CD4-positive, alpha-beta memory T cell (primary cell): ENCODE results near the gene ARAF. TPM values are rescaled to one million over a fixed set of nuclear protein-coding genes. Genes with fewer than 3 reads are reported as not detected.
"Not testable (repeated sequence)": the region's sequence is repeated elsewhere in the genome, so short reads cannot be mapped to it uniquely, and the experiment has no call there.

Experiments used
- CTCF ChIA-PET: fragments of 350-600 bp; sonication (Branson Sonifier 250); formaldehyde crosslinking; loops from one replicate; lab custom pipeline; 2021; ENCODE audit warnings: inconsistent platforms; ENCODE audit not compliant: partially characterized antibody; lab: Charles Lee
- POLR2A ChIA-PET: fragments of 350-600 bp; sonication (Branson Sonifier 250); formaldehyde crosslinking; loops from one replicate; lab custom pipeline; 2021; ENCODE audit not compliant: partially characterized antibody; lab: Charles Lee
- DNase-seq, 5 donors: peaks; one replicate each; pipeline versions ENCODE4 v3.0.0 to v3.0.0-alpha.2; 2020 to 2022; ENCODE audit warnings: mixed read lengths in 1 of 5
- H3K27ac ChIP-seq: one replicate; pipeline ENCODE4 v1.7.0; 2013; ENCODE audit warnings: low read depth, low read length
- H3K27me3 ChIP-seq: 2 replicates; pipeline ENCODE4 v1.7.0; 2013; ENCODE audit warnings: mild to moderate bottlenecking, low read length, moderate library complexity; ENCODE audit not compliant: insufficient read depth
- H3K36me3 ChIP-seq: 2 replicates; pipeline ENCODE4 v1.7.0; 2013; ENCODE audit warnings: mild to moderate bottlenecking, low read length, moderate library complexity; ENCODE audit not compliant: insufficient read depth
- H3K4me1 ChIP-seq: 2 replicates; pipeline ENCODE4 v1.7.0; 2013; ENCODE audit warnings: mild to moderate bottlenecking, low read length, moderate library complexity; ENCODE audit not compliant: insufficient read depth
- H3K4me3 ChIP-seq, 2 donors: one replicate each; pipeline ENCODE4 v1.7.0; 2013; ENCODE audit warnings: low read length in 2 of 2, mild to moderate bottlenecking in 1 of 2
- H3K9me3 ChIP-seq, 2 donors: one replicate each; pipeline ENCODE4 v1.7.0; 2013; ENCODE audit warnings: low read length in 2 of 2, control low read depth in 1 of 2; ENCODE audit not compliant: control insufficient read depth in 1 of 2
- H3K27ac Mint-ChIP-seq, 7 donors: one replicate each; pipeline ENCODE4 v1.8.0; 2020 to 2021; ENCODE audit warnings: mixed read lengths in 7 of 7, mild to moderate bottlenecking in 6 of 7, inconsistent platforms in 3 of 7, moderate library complexity in 3 of 7
- H3K27me3 Mint-ChIP-seq, 2 donors: one replicate each; pipeline ENCODE4 v1.8.0; 2020 to 2021; ENCODE audit warnings: mixed read lengths in 2 of 2
- H3K36me3 Mint-ChIP-seq, 2 donors: one replicate each; pipeline ENCODE4 v1.8.0; 2020 to 2021; ENCODE audit warnings: mixed read lengths in 2 of 2, inconsistent platforms in 1 of 2, mild to moderate bottlenecking in 1 of 2
- H3K4me1 Mint-ChIP-seq, 4 donors: one replicate each; pipeline ENCODE4 v1.8.0; 2020 to 2021; ENCODE audit warnings: mixed read lengths in 4 of 4, mild to moderate bottlenecking in 1 of 4
- H3K4me3 Mint-ChIP-seq, 8 donors: one replicate each; pipeline ENCODE4 v1.8.0; 2020 to 2021; ENCODE audit warnings: mixed read lengths in 8 of 8, mild to moderate bottlenecking in 7 of 8, moderate library complexity in 6 of 8, inconsistent platforms in 3 of 8
- H3K9me3 Mint-ChIP-seq, 8 donors: one replicate each; pipeline ENCODE4 v1.8.0; 2020 to 2021; ENCODE audit warnings: mixed read lengths in 8 of 8, mild to moderate bottlenecking in 5 of 8, inconsistent platforms in 3 of 8, moderate library complexity in 1 of 8
- intact Hi-C: fragments of 100-400 bp; cut with micrococcal nuclease; formaldehyde crosslinking; loops from one replicate; pipeline ENCODE4 v1.15.1; 2023
- polyA plus RNA-seq, 2 donors: library from polyadenylated mRNA; unstranded; fragments of 300-500 nt; fragmentation: Illumina TruSeq; gene quantifications; one replicate each; pipeline ENCODE4 v1.2.3, GENCODE V29; 2021
- total RNA-seq, 2 experiments: library from RNA; stranded (reverse); gene quantifications; one replicate each; pipeline ENCODE4 v1.2.3, GENCODE V29; 2021

ARAF gene
- total and polyA plus RNA-seq, 4 experiments from 2014 or later, result 49.7 to 111 (median 102) TPM

GRCh38 chrX:47596256-47596655 lies 35.3 kb downstream of the ARAF start:
- DNase-seq, result no peak

GRCh38 chrX:47597222-47597621 lies 36.2 kb downstream of the ARAF start:
- Mint-ChIP-seq H3K4me3 (no peak overlapping the region), H3K27ac (peak overlapping the region in 1 of 7 donors; percentile 82), H3K27me3 (no peaks in the 10 kb centered on the region), H3K36me3 (peaks cover 10 to 16% of the 10 kb centered on the region in 2 donors), H3K9me3 (peaks cover 0 to 49% (median 32%) of the 10 kb centered on the region in 8 donors), H3K4me1 (peaks cover 9 to 24% (median 14%) of the 10 kb centered on the region in 4 donors)
- intact Hi-C loops, result no loop called here
- Histone ChIP-seq H3K27me3 (no peaks in the 10 kb centered on the region), H3K4me3 (no peak overlapping the region), H3K27ac (no peak overlapping the region), H3K4me1 (peaks cover 19% of the 10 kb centered on the region), H3K36me3 (no peaks in the 10 kb centered on the region), H3K9me3 (peaks cover 0 to 3% of the 10 kb centered on the region in 2 donors)
- no peak for DNase-seq
- ChIA-PET POLR2A (interaction anchor here (2.3 to 4.1 kb wide), 2 partner anchors 15 to 40 kb away, joined by 11 to 42 read pairs; partner anchors contain the start of gene TIMP1), CTCF (interaction anchor here (1.5 kb wide), 1 partner anchor 31 kb away, joined by 4 read pairs; no protein-coding TSS in a partner anchor)

More at GRCh38 chrX:47596256-47596655, 35.3 kb downstream of the ARAF start:
- H3K27me3 Mint-ChIP-seq, result no peaks in the 10 kb centered on the region
- Histone ChIP-seq H3K4me1 (peaks cover 19% of the 10 kb centered on the region), H3K27me3 (no peaks in the 10 kb centered on the region), H3K36me3 (no peaks in the 10 kb centered on the region), H3K4me3 (no peak overlapping the region), H3K27ac (no peak overlapping the region), H3K9me3 (peaks cover 0 to 3% of the 10 kb centered on the region in 2 donors)
- intact Hi-C loops, result no loop called here
- peaks cover 9 to 24% (median 14%) of the 10 kb centered on the region in 4 donors for H3K4me1 Mint-ChIP-seq
- H3K27ac Mint-ChIP-seq, result peak overlapping the region in 5 of 7 donors; percentile 48 to 89 (median 55)
- peaks cover 0 to 45% (median 32%) of the 10 kb centered on the region in 8 donors for H3K9me3 Mint-ChIP-seq
- POLR2A ChIA-PET, result interaction anchor here (1.0 to 4.1 kb wide), 9 partner anchors 9 to 378 kb away, joined by 3 to 42 read pairs (median 6); partner anchors contain the start of genes CDK16, CFP, ELK1 and TIMP1
- CTCF ChIA-PET, result no interaction called here
- peaks cover 10 to 16% of the 10 kb centered on the region in 2 donors for H3K36me3 Mint-ChIP-seq
- H3K4me3 Mint-ChIP-seq, result peak overlapping the region in 4 of 8 donors; percentile 41 to 66 (median 56)

GRCh38 chrX:47603125-47603524 lies 42.1 kb downstream of the ARAF start:
- H3K36me3 ChIP-seq, H3K9me3 ChIP-seq, H3K27me3 ChIP-seq, H3K4me3 ChIP-seq, H3K4me3 Mint-ChIP-seq, H3K27me3 Mint-ChIP-seq, DNase-seq, H3K36me3 Mint-ChIP-seq, H3K4me1 Mint-ChIP-seq, H3K27ac ChIP-seq, POLR2A ChIA-PET, H3K4me1 ChIP-seq, H3K27ac Mint-ChIP-seq, CTCF ChIA-PET, intact Hi-C loops: not testable (repeated sequence)
- peaks cover 0 to 26% (median 14%) of the 10 kb centered on the region in 8 donors for H3K9me3 Mint-ChIP-seq

- Histone ChIP-seq H3K9me3 (no peaks in the 10 kb centered on the region), H3K4me1 (no peaks in the 10 kb centered on the region), H3K36me3 (no peaks in the 10 kb centered on the region), H3K27me3 (no peaks in the 10 kb centered on the region), H3K27ac (no peak overlapping the region), H3K4me3 (no peak overlapping the region)
- ChIA-PET POLR2A (no interaction called here), CTCF (no interaction called here)
- Mint-ChIP-seq H3K4me1 (peaks cover 0 to 4% (median under 1%) of the 10 kb centered on the region in 4 donors), H3K27ac (no peak overlapping the region), H3K9me3 (peaks cover 0 to 17% (median 6%) of the 10 kb centered on the region in 8 donors), H3K36me3 (no peaks in the 10 kb centered on the region), H3K4me3 (no peak overlapping the region), H3K27me3 (no peaks in the 10 kb centered on the region)
- DNase-seq, result no peak
- intact Hi-C loops, result no loop called here
These were observed 44.0 kb downstream of the ARAF start for GRCh38 chrX:47605024-47605423.

GRCh38 chrX:47607091-47607490 lies 46.1 kb downstream of the ARAF start:
- no peak for DNase-seq
- no peak overlapping the region for H3K4me3 Mint-ChIP-seq
- POLR2A ChIA-PET, result no interaction called here
- H3K27me3 Mint-ChIP-seq, result no peaks in the 10 kb centered on the region
- H3K9me3 ChIP-seq, result no peaks in the 10 kb centered on the region
- intact Hi-C loops, result no loop called here
- no peak overlapping the region for H3K27ac Mint-ChIP-seq
- H3K4me1 ChIP-seq, result no peaks in the 10 kb centered on the region
- no peak overlapping the region for H3K27ac ChIP-seq
- no peaks in the 10 kb centered on the region for H3K36me3 Mint-ChIP-seq
- peaks cover 0 to 4% (median under 1%) of the 10 kb centered on the region in 4 donors for H3K4me1 Mint-ChIP-seq
- H3K4me3 ChIP-seq, result no peak overlapping the region
- no peaks in the 10 kb centered on the region for H3K9me3 Mint-ChIP-seq
- no peaks in the 10 kb centered on the region for H3K27me3 ChIP-seq
- CTCF ChIA-PET, result no interaction called here
- H3K36me3 ChIP-seq, result no peaks in the 10 kb centered on the region

GRCh38 chrX:47608130-47608810 lies 47.3 kb downstream of the ARAF start:
- DNase-seq, result no peak
- Mint-ChIP-seq H3K4me3 (no peak overlapping the region), H3K4me1 (peaks cover 0 to 4% (median under 1%) of the 10 kb centered on the region in 4 donors), H3K27me3 (no peaks in the 10 kb centered on the region), H3K27ac (peak overlapping the region in 4 of 7 donors; percentile 33 to 81 (median 52)), H3K9me3 (no peaks in the 10 kb centered on the region), H3K36me3 (no peaks in the 10 kb centered on the region)
- Histone ChIP-seq H3K4me1 (no peaks in the 10 kb centered on the region), H3K27ac (no peak overlapping the region), H3K27me3 (no peaks in the 10 kb centered on the region), H3K9me3 (no peaks in the 10 kb centered on the region), H3K4me3 (no peak overlapping the region), H3K36me3 (no peaks in the 10 kb centered on the region)
- CTCF ChIA-PET, result interaction anchor here (0.9 kb wide), 1 partner anchor 20 kb away, joined by 3 read pairs; no protein-coding TSS in a partner anchor
- POLR2A ChIA-PET, result interaction anchor here (1.5 kb wide), 1 partner anchor 16 kb away, joined by 6 read pairs; no protein-coding TSS in a partner anchor
- intact Hi-C loops, result no loop called here

GRCh38 chrX:47610511-47610910 lies 49.5 kb downstream of the ARAF start:
- Histone ChIP-seq H3K27me3 (no peaks in the 10 kb centered on the region), H3K27ac (no peak overlapping the region), H3K4me3 (no peak overlapping the region), H3K9me3 (no peaks in the 10 kb centered on the region), H3K36me3 (no peaks in the 10 kb centered on the region), H3K4me1 (no peaks in the 10 kb centered on the region)
- no peak overlapping the region for H3K27ac Mint-ChIP-seq
- DNase-seq, result no peak
- no peaks in the 10 kb centered on the region for H3K27me3 Mint-ChIP-seq
- H3K36me3 Mint-ChIP-seq, result no peaks in the 10 kb centered on the region
- H3K4me3 Mint-ChIP-seq, result no peak overlapping the region
- H3K4me1 Mint-ChIP-seq, result peaks cover 0 to 4% (median under 1%) of the 10 kb centered on the region in 4 donors
- no peaks in the 10 kb centered on the region for H3K9me3 Mint-ChIP-seq
- ChIA-PET CTCF (no interaction called here), POLR2A (no interaction called here)
- intact Hi-C loops, result no loop called here
